HuH-7 (cell line): ENCODE results near the gene COL9A1.

Experiments used
- DNase-seq: peaks from one replicate; pipeline ENCODE4 v3.0.0; 2011; ENCODE audit warnings: low spot score

COL9A1 gene

DNA sequence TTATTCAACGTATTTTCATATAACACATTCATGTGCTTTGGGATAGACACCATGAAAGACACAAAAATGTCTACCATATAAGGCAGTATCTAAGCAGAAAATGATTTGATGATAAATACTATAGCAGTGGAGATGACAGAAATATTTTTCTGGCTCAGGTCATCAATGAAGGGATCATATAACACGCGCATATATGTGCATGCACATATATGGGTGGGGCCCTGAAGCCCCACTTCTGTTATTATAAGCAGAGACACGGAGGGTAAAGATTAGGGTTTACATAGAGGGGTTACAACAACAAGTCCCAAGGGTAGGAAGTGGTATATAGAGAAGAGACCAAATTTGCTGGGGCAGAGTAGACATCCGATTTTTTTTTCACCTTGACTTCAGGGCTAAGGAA is 16.0 kb downstream of the COL9A1 start:
- no peak for DNase-seq

DNA sequence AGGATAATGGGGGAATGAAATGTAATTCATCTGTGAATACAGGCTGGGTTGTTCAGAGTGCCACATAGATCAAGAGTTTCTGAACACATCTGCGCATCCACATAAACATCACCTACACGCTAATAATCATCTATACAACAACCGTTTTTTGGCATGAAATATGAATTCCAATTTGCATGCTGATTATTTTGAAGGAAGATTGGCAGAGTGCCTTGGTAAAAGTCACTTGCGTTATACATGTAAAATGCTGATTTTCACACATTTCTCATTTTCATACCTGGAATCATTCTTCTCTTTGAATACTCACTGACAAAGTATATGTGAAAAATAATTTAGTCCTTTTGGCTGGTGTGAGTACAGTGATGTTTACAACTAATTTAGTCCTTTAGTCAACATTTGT is 17.7 kb downstream of the COL9A1 start:
- DNase-seq = no peak

DNA sequence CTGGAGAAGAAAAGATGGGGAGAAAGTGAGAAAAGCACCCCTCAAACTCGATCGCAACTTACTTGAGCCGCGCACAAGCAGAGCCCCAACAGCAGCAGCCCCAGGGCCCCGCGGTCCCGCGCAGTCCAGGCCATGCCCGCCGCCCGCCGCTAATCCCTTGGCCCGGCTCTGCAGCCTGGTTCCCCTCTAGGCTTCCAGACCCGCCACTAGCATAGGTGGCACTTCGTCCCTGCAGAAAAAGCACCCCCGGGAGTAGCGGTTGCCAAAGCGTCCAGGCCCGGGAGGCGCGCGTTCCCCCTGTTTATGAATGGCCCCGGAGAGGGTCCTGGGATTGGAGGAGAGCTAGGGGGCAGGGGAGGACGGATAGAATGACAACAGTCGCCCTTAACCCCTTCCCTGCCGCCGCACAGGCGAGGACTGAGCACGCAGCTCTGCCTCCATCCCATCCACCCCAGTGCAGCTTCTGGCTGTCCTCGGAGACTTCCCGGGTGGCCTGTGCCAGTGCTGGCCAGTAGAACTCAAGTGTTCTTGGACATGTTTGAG is 19.9 kb downstream of the COL9A1 start:
- DNase-seq = no peak

DNA sequence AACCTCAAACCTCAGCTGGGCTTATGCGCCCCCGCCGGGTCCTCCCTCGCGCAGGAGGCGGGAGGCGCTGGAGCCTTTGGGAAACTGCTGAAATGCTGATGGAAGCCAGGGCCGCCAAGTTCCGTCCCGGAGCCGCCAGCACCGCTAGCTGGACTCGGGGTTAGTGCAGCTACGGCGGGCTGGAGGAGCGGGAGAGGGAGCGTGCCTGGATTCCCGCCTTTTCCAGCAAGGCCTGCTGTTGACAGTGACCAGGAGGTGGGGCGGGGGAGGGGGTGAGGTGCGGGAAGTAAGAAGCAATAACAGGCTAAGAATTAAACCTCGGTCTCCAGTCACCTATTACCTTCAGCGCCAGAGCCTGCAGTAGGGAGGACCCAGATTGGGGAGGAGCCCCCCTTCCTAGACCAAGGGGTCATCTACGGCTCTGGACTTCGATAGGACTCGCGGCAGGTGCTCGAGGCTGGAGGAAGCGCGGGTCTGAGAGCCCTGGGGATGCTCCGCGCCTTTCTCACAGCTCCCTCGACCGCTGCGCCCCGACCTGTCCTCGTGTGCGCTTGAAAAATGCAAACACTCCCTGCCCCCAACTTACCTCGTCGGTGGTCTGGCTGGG is 20.5 kb downstream of the COL9A1 start:
- DNase-seq = no peak

DNA sequence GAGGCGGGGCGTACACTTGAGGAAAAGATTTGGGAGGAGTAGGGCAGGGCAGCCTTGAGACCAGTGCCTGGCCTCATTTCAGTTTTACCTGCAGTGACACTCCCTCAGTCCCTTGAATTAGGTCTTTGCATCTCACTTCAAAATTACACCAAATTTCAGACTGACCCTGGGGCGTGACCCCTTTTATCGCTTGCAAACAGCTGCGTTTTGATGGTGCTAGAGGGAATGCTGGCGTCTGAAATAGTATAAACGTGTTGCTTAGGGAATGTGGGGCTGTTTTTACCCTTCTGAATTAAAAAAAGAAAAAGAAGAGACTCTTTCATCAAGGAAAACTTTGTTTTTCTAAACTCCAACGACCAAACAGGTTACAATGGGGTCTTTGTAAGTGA is 21.0 kb downstream of the COL9A1 start:
- no peak for DNase-seq

DNA sequence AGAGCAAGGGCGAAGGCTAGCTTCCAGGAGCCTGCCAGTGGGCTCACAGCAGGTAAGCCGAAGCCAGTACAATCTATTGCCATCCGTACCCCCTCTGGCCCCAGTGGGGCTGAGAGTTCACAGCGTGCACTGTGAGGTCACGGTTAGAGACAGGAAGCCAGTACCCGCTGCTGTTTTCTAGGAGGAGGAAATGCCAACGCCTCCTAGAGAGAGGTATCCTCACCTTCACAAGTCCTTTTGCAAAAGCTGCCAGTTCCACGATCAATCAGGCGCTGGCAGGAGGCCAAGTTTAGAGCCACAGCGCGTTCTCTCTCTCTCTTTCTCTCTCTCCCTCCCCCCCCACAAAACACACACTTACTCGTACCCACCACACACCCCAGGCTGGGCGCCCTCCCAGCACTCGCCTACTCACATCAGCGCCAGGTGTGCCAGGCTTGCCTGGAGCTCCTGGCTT is 22.5 kb downstream of the COL9A1 start:
- DNase-seq = peak; percentile 21

DNA sequence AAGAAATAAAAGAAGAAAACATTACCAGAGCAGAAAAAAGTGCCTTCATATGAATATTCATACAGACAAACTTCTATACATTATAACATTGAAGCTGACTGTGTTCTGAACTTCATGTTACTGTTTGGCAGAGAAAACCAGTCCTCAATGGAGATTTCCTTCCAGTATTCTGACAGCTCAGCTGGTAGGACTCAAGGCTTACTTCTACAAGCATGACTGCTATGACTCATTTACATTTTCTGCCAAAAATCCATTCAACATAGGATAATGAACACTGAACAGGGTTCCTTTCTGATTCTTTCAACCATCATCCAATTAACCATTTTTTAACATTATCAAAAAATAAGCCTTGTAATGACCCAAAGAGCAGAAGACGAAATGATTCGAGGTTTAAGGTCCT is 25.4 kb downstream of the COL9A1 start:
- DNase-seq = no peak

DNA sequence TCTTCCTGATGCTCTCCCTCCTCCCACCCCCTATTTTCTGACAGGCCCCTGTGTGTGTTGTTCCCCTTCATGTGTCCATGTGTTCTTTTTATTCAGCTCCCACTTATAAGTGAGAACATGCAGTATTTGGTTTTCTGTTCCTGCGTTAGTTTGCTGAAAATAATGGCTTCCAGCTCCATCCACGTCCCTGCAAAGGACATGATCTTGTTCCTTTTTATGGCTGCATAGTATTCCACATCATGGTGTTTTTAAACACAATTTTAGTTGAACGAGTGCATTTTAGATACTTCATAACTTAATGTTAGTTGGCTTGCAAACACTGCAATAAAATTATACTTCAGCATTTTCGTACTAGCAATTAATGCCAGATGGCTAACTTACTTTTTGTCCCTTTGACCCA is 28.5 kb downstream of the COL9A1 start:
- DNase-seq = no peak

DNA sequence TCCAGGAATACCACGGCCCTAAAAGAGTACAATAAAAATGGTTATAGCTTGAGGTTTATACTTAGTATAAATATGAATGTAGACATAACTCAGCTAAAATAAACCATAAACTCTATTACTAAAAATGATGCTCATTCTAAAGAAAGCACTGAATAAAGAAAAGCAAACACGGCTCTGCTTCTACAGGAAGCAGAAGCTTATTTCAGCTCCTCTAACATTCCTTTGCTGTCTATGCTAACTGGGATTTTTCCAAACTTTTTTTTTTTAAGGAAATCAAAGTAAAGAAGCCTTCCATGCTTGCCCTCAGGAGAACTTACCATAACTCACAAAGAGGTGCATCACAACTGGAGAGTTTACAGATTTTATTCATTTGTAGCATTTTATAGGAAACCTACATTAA is 30.8 kb downstream of the COL9A1 start:
- DNase-seq = no peak

DNA sequence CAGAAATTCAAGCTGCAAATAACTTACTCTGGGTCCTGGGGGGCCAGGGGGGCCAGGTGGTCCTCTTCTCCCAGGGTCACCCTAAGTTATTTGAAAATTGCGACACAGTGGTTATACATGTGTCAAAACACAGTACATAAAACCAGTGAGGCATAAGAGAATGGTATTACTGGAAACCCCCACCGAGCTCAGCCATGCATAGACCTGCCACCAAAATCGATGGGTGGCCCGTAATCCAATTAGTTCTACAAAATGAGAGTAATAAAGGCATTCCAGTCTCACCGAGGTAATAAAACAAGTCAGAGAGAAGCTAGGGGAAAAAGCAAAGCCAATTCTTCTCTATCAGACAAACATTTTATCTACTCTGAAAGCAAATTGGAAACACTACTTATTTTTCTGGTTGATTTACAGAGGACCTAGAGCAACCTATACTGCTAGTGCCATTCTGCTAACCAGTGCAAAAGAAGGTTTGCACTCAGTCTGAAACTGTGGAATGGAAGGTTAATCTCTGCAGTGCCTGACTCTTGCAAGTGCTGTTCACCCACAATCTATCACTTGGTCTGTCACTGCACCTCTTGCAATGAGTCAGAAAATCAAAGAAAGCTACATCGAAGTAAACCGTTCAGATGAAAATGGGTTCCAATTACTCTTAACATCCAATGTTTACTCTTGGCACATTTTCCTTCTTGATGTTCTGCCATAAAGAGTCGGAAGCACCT is 32.4 kb downstream of the COL9A1 start:
- DNase-seq = no peak

DNA sequence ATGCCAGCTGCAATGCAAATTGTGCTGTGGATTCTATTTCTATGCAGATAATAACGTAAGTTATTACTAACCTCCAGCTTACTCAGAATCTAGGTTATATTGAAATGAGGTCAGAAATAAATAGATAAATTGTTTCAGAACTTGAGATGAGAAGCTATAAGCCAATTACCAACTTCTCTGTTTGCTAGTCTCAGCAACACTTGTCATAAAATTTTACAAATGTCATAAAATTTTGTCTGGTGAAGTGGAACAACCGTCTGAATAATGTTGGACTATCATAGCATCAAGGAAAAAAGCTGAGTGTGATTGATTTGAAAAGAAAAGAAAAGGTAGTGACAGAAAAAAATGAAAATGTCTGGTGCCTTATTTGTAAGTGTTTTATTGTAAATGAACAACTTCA is 36.7 kb downstream of the COL9A1 start:
- no peak for DNase-seq

DNA sequence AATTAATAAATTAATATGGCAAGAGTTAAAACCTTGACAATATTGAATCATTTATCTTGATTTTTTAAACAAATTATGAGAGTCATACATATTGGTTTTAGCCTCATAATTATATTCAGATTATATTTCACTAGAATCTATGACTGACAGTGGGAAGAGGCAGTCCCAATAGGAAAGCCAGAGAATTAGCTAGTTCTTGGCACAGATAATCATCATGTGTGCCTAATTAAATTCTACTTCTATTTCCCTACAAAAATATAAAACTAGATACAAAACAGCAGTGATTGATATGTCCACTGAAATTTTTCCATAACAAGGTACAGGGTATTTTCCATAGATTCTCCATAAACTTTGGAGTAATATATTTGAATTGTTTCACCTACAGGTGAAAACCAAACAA is 38.6 kb downstream of the COL9A1 start:
- no peak for DNase-seq

DNA sequence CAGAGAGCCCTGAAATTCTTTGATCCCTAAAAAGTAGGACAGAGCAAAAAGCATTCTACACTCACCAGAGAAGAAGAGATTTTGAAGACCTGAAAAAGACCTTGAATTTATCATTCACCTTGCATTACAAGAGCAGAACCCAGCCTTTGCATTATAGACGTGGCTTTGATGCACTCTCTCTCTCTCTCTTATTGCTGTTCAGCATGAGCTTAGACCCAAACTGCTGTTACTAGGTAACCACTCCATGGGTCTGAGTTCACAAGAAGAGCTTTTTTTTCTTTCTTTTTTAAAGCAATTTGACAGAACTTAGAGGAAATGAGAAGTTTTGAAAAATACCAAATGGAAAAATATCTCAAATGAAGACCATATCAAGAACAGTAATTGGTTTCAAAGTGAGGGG is 44.4 kb downstream of the COL9A1 start:
- DNase-seq = no peak

DNA sequence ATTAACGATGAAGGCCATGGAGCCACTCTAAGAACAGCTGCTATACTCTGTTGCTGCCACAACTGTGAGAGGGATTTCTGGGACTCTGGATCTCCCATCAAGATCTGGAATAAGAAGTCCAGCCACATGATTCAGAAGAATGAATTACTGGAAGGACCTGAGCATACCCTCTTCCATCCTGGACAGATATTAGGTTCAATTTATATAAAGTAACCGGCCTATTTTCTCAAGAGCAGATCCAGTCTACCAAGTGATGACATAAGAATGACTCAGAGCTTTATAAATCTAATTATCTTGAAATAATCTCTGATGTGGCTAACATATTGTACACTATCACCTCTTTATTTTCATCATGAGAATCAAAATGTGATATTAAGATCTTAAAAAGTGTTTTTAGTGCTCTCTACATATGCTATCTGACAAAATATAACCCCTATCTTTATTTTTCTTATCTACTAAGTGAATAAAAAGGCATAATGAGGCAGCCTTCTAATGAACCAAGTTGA is 45.1 kb downstream of the COL9A1 start:
- DNase-seq = no peak

DNA sequence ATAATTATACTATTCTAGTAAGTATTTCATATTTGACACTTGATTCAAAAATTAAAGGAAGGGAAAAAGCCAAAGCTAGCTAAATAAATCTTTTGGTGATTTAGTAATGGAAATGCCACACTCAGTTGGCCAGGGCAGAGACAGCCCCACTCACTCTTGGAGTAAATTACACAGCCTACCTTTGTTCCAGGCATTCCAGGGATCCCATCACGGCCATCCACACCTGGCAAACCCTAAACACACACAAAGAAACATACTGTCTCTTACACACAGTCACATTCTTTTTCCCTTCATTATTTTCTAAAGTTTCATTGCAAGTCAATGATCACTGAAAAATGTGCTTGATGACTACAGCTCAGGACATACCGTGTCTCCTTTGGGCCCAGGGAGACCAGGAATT is 48.1 kb downstream of the COL9A1 start:
- DNase-seq = no peak

DNA sequence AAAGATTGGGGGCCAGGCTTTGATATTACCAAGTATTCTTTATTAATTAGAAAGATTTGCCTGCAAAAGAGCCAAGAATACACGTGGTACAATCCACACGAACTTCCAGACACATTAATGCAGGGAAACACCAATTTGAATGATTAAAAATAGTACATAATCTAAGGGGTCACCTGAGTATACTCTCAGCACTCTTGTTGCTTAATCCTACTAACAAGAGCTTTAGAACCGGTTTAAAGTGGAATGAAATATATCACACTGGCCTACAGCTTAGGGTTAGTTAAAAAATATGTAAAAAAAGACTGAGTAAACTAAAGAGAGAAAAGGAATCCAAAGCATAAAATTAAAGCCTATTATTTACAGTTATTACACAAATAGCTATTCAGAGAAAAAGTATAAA is 49.0 kb downstream of the COL9A1 start:
- DNase-seq = no peak

DNA sequence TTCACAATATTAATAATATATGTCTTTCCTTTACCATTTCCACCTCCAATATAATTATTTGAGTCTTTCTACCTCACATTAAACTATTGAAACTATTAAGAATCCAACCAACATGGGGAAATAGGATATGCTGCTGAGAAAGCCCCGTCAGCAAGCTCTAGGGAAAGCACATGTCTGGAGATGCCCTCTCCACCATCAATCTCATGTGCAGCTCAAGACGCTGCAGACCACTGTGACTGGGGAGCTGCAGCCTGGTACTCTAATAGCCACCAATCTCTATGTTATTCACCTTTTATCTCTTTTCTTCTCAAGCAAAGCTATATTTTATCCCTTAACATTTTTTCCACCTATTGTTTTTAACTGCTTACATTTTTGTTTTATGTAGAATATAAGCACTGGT is 50.3 kb downstream of the COL9A1 start:
- DNase-seq = no peak

DNA sequence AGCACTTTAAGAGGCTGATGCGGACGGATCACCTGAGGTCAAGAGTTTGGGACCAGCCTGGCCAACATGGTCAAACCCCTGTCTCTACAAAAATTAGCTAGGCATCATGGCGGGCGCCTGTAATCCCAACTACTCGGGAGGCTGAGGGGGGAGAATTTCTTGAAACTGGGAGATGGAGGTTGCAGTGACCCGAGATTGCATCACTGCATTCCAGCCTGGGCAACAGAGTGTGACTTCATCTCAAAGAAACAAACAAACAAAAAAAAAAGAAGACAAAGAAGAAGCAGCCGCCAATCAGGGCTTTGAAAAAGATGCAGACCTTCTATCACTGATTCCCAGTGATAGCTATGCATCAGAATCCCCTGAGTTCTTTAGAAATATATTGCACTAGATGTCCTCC is 56.8 kb downstream of the COL9A1 start:
- no peak for DNase-seq

DNA sequence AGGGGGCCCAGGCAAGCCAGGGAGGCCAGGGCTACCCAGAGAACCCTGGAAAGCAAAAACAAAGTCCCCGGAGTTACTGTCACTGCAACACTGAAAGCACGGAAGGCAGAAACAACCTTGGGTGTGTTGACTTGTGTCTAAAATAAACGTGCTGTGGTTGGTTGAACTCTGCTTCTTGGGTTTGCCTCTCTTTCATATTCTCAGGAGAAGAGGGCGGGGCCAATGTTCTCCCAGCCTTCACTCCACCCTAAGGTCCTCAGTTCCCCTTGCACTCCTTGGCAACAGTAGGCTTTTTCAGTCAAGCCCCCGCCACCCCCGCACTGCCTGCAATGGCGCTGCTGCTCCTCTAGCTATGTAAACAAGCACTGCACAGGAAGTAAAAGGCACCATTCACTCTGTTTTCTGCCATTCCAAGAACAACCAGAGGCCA is 60.9 kb downstream of the COL9A1 start:
- DNase-seq = peak; percentile 30

DNA sequence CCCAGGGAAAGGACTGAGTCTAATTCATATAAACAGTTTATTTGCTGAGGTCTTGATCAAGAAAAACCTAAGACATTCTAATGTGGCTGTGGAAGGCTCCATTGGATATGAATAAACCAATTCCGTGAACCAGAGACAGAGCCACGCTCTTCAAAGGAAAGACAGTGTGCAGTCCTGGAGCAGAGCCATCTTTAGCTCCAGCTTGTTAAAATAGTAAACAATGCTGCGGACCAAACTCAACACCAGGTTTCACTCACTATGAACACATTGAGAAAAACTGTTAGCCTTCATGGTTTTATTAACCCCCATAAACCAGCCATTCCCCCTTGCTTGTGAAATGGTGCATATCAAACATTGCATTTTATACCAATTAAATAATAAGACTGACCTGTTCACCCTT is 61.9 kb downstream of the COL9A1 start:
- no peak for DNase-seq

DNA sequence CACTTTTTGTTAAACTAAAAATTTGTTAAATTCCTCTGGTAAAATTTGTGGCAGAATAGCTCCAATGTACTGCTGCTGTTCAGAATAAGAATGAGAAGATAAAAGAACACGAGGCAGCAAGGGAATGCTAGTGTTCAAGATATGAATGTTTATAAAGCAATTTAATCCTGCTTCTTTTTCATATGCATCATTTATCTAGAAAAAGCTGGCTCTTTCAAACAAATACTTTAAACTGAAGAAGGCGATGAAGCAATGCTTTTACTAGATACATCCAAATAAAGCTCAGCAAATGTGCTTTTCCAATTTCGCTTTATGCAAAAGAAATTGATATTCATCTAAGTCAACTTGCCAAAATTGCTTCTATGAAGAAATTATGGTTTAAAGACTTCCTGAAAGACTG is 66.5 kb downstream of the COL9A1 start:
- DNase-seq = no peak

DNA sequence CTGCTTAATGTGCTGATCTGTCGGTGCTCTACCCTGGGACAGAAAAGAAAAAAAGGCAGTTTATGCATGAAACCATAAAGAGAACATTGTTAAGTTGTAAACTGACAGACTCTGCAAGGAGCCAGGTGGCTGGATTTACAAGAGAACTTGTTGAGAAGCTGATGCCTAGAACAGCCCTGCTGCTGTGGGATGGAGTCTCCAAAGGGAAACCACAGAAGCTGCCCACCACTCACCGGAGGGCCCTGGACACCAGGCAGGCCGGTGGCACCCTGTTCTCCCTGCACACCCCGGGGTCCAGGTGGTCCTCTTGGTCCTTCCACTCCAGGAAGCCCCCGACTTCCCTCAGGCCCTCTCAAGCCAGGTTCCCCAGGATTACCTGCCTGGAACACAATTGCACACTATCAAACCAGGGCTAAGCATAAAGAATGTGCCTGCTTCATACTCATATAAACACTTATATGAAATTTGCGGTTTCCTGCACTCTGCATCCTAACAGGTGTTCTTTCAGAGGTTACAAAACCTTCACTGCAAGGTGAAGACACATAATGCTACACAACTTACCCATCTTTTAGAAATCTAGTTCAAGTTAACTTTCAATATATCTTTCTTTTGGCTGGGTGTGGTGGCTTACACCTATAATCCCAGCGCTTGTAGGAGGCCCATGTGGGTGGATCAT is 68.2 kb downstream of the COL9A1 start:
- DNase-seq = no peak

DNA sequence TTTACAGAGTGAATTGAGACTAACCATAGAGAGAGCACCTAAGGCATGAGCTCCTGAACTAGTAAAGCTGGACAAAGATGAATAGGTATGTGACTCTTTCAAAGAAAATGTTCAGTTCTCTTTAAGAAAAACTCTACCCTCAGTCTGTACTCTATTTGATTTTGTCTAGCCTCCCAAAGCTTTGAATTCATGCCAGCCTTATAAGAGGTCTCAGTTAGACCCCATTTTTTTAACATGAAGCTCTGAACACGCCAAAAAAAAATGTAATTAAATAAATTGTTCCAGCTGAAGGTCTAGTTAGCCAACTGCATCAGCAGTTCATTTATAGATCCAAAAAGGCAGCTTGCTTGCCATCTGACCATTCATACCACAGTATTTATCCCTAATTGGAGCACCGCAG is 71.6 kb downstream of the COL9A1 start:
- no peak for DNase-seq
